ENCODE data around the gene IGDCC3.
"Not testable (repeated sequence)": the region's sequence is repeated elsewhere in the genome, so short reads cannot be mapped to it uniquely, and the experiment has no call there.

IGDCC3 gene

DNA sequence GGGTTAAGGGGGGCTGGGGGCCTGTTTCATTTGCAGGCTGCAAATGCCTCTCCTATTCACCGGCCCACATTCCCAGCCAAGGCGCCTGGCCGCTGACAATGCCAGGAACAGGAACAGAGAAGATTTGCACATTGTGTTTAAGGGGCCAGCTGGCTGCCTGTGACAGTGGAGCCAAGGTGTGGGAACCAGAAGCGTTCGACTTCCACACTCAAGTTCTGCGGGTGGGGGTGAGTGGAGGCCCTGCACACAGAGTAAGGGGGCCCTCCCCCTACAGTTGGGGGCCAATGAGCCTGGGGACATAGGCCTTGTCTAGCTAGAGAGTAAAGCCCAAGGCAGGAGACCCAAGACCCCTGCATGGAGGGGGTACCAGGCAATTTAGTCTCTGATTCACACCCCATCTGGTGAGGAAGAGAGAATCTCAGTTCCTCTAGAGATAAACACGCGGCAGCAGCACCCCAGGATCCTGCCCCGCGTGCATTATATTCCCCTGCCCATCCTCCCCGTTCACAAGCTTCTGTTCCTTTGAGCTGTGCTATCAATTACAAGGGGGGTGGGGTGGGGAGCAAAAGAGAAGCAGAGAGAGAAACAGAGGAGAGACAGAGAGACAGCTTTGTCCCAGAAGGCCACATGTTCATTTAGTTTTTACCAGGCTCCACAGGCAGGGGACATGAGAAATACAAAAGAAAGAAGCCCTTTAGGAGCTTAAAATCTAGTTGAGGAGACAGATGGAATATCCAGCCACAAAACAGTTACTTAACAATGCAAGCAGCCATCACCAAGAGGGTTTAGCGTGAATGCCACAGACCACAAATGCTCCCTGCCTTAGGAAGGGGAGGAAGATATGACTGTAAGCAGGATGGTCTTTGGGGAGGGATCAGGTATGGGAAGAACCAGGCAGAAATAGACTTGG is 9.2 kb downstream of the IGDCC3 start:
- peak; percentile 32 for DNase-seq

DNA sequence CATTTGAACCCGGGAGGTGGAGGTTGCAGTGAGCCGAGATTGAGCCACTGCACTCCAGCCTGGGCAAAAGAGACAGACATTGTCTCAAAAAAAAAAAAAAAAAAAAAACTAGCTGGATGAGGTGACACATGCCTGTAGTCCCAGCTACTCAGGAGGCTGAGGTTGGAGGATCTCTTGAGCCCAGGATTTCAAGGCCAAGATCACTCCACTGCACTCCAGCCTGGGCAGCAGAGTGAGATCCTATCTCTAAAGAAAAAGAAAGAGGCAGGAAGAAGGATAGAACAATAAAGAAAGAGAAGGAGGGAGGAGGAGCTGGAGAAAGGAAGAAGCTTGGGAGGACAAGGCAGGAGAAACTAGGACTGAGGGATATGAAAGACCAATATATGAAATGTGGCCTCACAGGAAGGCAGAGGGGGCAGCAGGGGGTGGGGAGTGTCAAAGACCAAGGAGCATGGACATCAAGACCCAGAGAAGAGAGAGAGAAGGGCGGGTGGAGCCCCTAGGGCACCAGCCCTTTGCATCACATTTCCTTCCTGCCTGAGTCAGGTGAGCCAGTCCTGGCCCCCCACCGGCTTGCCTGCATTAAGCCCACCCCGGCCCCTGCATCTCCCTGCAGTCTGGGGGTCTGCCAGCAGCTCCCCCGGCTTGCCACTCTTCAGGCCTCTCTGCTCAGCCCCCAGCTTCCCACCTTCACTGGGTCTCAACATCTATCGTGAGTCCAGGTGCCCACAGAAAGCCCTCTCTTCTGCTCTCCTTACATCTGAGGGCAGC is 11.5 kb downstream of the IGDCC3 start:
- no peak for DNase-seq

DNA sequence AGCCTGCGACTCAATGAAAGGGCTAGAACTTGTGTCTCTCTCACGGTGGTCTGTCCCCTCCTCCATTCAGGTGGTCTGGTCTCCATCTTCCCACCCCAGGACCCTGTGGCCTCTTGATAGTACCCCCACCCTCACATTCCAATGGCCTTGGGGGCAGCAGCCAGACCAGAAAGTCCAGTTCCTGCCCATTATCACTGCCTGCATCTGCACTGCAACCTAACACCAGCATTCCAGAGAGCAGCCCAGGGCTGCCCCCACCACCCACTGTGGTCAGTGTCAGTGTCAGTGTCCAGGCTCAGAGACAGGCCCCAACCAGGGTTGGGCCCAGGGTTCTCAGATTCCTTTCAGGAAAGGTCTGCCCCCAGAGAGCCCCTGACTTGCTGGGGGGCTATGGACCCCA is 12.6 kb downstream of the IGDCC3 start:
- no peak for DNase-seq

DNA sequence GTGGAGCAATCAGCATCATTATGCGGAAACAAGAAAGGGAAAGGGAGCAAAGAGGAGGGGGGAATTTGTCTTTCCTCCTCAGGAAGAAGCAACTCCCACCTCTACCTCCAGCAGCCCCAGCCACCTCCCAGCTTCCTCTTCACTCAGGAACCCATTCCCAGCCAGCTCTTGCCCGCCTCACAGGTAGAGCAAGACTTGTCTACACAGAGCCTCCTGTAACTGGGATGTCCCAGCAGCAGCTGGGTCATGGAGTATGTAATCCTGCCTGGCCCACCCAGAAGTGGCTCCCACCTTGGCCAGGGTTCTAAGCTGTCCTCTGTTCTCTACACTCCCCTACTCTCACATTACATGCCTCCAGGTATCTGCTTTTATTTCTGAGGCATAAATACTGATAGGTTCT is 14.0 kb downstream of the IGDCC3 start:
- no peak for DNase-seq

DNA sequence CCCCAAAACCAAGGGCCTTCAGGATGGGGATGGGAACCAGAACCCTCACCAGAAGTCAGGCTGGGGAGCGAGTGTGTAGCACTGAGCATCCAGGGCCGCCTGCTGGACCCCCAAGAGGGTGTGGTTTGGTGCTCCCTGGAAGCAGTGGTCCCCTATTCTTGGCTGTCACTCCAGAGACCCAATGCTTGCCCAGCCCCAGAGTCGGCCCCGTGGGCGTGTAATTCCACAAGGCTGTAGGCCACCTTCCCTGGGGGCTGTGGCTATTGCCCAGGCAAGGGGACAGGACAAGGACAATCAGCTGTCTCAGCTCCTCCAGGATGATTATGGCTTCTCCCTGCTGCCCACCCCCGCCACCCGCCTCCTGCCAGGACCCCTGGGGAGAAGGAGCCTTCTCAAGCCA is 14.5 kb downstream of the IGDCC3 start:
- no peak for DNase-seq

DNA sequence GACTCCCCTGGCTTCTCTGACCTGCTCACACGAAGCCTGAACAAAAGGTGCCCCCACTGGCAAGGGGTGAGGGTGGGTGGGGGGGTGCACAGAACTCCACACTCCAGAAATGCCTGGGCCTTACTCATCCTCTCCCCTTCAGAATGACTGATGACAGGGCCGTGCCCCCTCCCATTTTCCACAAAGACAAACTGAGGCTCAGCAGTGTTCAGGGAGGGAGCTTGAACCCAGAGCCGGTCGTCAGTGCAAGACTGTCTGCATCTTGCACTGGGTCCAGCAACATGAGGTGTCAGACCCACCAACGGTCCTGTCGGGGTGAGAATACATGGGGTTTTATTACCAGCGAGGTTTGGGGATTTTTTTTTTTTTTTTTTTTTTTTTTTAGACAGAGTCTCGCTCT is 15.3 kb downstream of the IGDCC3 start:
- DNase-seq = no peak

DNA sequence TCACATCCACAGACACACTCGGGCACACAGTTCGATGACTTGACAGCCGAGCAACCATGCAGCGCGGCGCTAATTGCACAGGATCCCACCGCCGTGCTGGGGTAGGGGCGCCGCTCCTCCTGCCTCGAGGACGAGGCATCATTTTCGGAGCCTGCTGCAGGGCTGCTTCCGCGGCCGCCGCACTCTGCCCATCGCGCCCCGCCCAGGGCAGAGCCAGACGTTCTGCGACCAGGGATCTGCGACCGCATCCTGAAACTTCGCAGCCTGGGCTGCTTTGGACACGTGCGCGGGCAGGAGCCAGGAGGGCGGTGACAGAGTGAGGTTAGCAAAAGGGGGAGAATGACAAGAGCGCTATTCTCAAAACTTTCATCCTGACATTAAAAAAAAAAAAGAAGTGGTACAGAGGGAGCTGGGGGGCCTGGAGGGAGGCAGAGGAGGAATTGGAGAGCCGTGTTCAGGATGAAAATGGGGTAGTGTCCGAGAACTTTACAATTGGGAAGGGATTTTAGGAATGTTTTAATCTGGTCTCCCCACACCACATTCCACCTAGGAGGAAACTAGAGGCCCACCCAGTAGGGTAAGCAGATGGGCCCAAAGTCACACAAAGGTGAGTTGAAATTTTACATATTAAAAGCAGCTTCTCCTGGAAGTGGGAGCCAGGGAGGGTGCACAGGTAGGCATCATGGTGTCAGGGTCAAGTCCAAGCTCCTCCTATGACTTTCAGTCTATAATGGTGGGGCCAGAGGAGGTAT is 15.9 kb downstream of the IGDCC3 start:
- DNase-seq = no peak

DNA sequence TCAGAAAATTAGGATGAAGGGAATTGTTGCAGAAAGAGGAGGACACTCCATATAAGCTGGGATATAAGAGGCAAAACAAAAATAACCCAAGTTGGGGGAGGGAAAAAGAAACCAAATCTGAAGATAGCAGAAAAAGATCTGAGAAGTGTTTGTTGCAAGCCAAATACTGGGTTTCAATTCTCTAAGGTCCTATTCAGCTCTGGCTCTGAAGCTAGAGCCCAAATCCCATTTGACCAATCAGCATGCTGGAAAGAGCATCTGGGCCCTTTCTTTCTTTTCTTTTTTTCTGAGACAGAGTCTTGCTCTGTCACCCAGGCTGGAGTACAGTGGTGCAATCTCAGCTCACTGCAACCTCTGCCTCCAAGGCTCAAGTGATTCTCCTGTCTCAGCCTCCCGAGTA is 17.3 kb downstream of the IGDCC3 start:
- no peak for DNase-seq

DNA sequence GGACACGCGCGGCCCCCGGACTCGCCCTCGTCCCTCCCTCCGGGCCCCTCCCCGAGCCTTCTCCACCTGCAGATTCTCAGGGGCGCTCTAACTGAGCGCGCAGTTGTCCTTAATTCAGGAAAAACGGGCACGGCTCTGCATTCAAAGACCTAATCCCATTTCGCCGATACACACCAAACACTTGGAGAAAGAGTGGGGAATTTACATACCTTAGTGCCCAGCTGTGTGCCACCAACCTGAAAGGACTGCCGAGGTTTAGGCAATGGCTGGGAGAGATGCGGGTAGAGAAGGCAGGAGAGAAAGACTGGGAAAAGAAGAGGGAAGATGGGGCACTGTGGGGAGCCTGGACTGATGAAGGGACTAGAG is 21.8 kb downstream of the IGDCC3 start:
- no peak for DNase-seq

DNA sequence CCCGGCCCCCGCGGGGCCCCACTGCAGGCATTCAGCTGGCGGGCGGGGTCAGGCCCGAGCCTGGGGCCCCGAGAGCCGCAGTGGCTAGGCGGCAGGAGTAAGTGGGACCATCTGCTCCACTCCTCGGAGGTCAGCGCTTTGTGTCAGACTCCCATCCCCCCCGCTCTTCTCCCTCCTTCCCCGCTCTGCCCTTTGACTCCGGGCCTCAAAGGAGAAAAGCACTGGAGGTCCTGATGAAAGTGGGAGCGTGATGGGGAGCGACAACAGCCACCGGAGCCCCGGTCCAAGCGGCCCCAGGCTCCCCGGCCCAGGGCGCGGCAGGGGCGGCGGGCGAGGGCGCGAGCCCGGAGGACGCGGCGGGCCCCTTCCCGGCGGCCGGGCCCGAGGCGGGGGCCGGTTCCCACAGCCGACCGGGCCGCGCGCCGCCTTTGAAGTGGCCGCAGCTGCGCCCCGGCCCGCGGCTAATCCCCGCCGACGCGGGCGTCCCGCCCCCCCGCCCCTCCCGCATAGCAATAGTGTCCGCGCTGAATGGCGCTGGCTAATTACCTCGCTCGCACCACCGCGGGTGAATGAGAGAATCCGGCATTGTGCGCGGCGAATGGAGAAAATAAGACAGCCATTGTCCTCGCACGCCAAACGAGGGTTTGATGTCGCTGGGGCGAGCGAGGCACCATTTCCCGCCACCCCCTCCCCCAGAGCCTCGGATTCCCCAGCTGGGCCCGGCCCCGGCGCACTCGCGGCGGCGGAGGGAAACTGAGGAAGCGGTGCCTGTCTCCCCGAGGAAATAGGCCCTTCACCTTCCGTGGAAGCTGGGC is 22.4 kb downstream of the IGDCC3 start:
- peak; percentile 79 for DNase-seq

DNA sequence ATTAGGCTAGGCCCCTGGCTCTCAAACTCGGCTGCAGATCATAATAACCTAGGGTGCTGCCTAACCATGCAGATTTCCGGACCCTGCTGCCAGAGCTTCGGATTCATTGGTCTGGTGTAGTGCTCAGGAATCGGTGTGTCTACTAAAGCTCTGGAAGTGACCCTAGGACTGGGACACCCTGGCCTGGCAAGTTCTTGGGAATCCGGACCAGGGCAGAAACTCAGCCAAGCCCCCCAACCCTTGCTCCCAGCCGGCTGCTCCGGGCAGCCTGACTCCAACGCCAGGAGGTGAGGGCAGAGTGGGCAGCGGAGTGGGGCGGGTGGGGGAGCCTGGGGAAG is 23.0 kb downstream of the IGDCC3 start:
- DNase-seq = peak; percentile 22

DNA sequence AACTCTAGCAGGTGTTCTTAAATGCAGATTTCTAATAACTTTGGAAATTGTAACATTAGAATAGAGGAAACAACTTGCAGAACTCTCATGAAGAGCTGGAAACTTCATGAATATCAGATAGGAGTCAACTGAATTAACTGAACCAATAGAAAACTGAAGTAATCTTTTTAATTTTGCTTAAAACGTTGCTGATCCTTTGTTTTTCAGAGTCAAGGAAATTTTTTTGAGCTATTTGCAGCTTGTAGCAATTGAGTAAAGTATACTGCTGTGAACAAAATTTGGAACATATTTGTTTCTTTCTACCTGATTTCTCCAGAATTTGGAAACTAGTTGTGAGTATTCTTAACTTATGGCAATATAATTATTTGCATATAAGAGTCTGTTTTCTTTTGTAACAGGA is 25.8 kb downstream of the IGDCC3 start:
- not testable (repeated sequence) for DNase-seq

DNA sequence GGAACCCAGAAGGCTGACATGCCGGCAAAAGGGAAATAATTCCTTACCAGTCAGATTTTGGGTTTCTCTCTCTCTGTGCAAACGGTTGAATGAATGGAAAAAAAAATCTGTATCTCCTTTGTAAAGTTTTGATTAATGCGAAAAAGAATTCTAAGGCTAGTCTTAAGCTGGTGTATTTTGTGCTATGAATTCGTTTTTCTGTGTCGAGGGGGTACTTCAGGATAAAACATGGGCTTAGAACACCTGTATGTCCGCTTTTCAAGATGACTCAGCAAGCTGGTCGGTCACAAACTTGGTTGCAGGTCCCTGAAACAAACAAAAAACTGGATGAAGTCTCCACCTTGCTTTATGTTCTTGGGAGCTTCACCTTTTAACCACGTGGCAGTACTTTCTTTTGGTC is 28.5 kb downstream of the IGDCC3 start:
- DNase-seq = no peak

DNA sequence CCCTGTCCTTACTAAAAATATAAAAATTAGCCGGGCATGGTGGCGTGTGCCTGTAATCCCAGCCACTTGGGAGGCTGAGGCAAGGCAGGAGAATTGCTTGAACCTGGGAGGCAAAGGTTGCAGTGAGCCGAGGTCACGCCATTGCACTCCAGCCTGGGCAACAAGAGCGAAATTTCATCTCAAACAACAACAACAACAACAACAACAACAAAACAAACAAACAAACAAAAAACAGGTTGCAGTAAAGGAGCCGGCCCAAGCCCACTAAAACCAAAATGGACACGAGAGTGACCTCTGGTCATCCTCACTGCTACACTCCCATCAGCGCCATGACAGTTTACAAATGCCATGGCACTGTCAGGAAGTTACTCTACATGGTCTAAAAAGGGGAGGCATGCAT is 30.0 kb downstream of the IGDCC3 start:
- DNase-seq = not testable (repeated sequence)

DNA sequence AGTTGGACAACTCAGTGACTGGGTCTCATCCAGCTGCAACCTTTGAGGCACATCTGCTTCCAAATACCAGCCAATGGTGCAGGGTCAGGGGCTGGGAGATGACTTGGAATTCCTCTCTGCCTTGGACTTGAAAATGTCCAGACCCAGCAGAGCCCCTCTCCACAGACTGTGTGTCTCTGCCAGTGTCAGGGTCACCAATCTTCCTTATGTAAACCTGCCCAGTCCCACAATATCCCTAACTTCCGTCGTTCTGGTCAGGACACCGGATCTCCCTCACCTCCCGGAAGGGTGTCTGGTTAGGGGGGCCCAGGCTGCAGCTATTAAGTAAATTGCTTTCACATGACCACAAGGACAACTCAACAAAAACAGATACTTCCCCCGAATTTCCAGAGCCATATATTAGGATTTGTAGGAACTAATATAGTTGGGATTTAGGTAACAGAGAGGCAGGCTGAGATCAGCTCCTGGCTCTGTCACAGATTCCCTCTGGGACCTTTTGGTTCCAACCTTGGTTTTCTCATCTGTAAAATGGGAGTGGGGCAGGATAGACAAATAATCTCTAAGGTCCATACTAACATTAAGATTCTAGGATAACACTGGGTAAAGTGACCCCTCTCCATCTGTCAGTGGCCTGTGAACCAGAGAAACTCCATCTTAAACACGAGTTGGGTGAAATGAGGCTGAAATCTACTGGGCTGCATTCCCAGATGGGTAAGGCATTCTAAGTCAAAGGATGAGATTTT is 30.8 kb downstream of the IGDCC3 start:
- no peak for DNase-seq

DNA sequence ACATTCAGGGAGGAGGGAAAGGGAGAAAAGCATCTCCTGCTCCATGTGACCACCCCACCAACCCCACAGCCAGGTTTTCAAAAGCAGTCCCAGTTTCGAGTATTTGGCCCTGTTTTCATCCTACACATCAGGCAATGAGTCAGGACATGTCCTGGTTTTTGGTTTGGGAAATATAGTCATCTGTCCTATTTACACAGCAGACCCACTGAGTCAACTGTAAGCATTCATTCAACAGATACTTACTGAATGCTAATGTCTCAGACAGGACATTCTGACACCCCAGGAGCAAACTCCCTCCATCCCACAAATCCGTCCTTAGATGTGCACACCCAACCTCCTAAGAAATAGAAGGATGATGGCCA is 32.9 kb downstream of the IGDCC3 start:
- no peak for DNase-seq

DNA sequence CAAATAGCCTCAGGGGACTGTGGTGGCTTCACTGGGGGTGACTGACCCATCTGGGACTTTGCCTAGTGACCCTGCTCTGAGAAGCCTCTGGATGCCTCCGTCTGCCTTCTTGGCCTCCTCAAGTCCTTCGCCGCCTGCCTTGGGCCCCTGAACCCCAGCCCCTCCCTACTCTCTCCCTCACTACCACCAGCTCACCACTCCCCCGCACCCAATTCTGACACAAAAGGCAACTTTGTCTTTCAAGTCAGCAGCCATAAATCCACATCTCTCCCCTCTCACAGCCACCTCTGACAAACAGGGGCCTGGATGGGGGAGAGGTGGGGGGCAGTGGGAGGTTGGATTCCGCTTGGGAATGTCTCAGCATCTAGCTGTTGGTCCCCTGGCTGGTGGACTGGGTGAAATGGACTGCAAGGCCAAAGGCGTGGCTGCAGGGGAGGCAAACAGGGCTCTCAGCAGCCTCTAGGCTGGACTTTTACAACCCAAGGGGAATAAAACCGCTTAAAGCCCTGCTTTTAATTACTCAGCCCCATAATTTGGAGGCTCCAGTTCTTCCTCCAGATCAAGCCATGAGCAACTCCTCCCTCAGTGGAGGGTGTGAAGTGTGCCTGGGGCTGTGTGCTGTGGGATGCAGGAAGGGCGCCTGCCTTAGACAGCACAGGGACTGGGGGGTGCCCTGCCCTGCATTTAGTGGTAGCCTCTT is 33.4 kb downstream of the IGDCC3 start:
- DNase-seq = no peak

DNA sequence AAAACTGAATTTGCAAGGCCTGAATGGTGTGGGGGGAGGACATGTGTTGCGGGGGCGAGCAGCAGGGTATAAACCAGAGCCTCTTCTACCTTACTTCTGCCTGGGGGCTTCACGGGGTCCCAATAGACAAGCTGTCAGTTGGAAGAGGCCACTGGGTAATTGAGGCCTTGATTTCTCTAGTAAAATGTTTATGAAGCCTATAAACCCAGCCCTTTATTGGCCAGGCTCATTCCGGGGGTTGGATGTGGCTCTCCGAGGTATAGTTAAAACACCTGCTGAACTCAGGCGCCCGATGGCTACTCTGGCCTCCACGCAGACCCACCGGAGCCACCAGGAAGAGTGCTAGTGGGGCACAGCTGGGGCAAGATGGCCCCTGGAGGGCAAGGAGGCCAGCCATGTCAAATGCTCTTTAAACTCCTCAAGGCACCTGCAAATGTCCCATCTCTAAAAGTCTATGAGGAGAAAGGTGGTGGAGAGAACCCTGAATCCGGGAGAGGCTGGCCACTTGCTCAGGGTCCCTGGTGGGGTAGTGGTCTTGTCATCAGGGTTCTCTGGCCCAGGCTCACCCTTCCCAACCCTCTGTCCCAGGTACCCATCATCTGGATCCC is 34.3 kb downstream of the IGDCC3 start:
- DNase-seq = no peak

DNA sequence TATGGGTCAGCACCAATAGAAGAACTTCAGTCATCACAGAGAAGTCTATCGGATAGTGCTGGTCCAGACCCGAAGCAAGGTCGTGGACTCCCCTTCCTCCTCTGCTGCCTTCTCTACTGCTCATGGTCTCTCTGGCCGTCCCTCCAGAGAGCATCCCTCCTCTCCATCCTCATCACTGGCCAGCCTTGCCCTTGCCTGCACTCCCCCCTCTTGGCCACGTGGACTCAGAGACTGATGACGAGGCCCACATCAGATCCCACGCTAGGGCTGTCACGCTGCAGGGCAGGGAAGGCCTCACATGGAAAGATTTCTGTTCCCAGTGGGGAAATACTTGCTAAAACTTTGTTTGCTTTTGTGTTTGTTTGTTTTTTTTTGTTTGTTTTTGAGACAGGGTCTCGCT is 35.3 kb downstream of the IGDCC3 start:
- DNase-seq = no peak

DNA sequence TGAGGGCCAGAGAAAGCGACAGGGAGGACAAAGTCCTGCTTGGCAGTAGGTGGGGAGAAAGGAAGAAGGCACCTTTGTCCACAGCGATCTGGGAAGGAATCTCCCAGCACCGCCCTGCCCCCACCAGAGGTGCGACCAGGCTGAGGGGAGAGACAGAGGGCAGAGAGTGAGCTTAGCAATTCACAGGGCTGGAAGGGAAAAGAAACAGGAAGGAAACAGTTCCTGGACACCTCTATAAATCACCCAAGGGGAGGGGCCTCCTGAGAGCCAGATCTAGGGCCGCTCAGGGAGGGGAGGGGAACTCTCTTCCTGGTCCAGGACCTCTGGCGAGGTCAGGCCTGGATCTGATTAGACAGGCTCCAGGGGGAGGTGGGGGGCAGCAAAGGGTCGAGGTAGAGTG is 37.9 kb downstream of the IGDCC3 start:
- no peak for DNase-seq

DNA sequence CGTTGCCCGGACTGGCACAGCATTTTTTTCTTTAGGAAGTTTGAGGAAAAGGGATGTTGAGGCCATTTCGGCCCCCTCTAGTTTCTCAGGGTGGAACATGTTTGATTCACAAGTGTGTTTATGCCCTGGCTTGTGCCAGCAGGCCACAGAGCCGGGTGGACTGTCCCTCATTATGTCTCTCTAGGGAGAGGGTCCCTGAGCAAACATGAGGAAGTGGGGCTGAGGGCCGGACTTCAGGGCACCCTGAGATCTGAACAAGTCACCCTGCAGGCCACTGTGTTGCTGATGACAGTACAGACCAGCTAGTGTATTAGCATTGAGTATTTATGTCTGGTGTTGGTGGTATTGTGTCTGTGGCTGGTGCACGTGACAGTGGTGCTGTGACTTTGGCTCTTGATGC is 38.4 kb downstream of the IGDCC3 start:
- no peak for DNase-seq

Measured in midbrain (tissue), 1 donor.